ENCODE measurements around the gene KARS1.

Gene KARS1

GRCh38 chr16:75578725-75579124 lies 68.7 kb downstream of the KARS1 start:
- DNase-seq = no peak

GRCh38 chr16:75578212-75578611 lies 69.3 kb downstream of the KARS1 start:
- no peak for DNase-seq
